DOHH2 (cell line): ENCODE results near the gene ATG14.

Source experiments
- H3F3A ChIP-seq: fragments of 200-600 bp; sonication (generic), shearing (Covaris generic); 2 replicates; pipeline ENCODE4 v1.6.0; 2016; ENCODE audit warnings: antibody characterized with exemption, mild to moderate bottlenecking; ENCODE audit not compliant: control insufficient read depth, insufficient read depth
- H3K27ac ChIP-seq: fragments of 200-600 bp; sonication (generic); 2 replicates; pipeline ENCODE4 v1.5.1; 2014; ENCODE audit warnings: low read depth, mild to moderate bottlenecking, low read length, moderate library complexity
- H3K27me3 ChIP-seq: fragments of 200-600 bp; sonication (generic); 2 replicates; pipeline ENCODE4 v1.6.1; 2014; ENCODE audit warnings: mild to moderate bottlenecking, low read length, mixed read lengths; ENCODE audit not compliant: control insufficient read depth
- H3K36me3 ChIP-seq: fragments of 200-600 bp; sonication (generic); 2 replicates; pipeline ENCODE4 v1.6.1; 2014; ENCODE audit warnings: mild to moderate bottlenecking, low read length, moderate library complexity, mixed read lengths; ENCODE audit not compliant: control insufficient read depth
- H3K4me1 ChIP-seq: fragments of 200-600 bp; sonication (generic); 2 replicates; pipeline ENCODE4 v1.6.1; 2014; ENCODE audit warnings: mild to moderate bottlenecking, low read length, mixed read lengths; ENCODE audit not compliant: control insufficient read depth
- H3K4me2 ChIP-seq: fragments of 200-600 bp; sonication (generic); 2 replicates; pipeline ENCODE4 v1.6.0; 2014; ENCODE audit warnings: mild to moderate bottlenecking, low read length, moderate library complexity
- H3K4me3 ChIP-seq: fragments of 200-600 bp; sonication (generic); 2 replicates; pipeline ENCODE4 v1.5.1; 2014; ENCODE audit warnings: mild to moderate bottlenecking, low read length, mixed read lengths
- H3K79me2 ChIP-seq: fragments of 200-600 bp; sonication (generic); 2 replicates; pipeline ENCODE4 v1.6.1; 2014; ENCODE audit warnings: mild to moderate bottlenecking, low read length, mixed read lengths; ENCODE audit not compliant: control insufficient read depth
- H3K9me2 ChIP-seq: fragments of 200-600 bp; sonication (generic); replicated peaks from 2 replicates; pipeline ENCODE4 v1.6.1; 2014; ENCODE audit warnings: mild to moderate bottlenecking, low read length, mixed read lengths; ENCODE audit not compliant: control insufficient read depth
- H3K9me3 ChIP-seq: fragments of 200-600 bp; sonication (generic); 2 replicates; pipeline ENCODE4 v1.6.1; 2014; ENCODE audit warnings: antibody characterized with exemption, low read length, mixed read lengths; ENCODE audit not compliant: control insufficient read depth, insufficient read depth
- H4K20me1 ChIP-seq: fragments of 200-600 bp; sonication (generic); 2 replicates; pipeline ENCODE4 v1.6.0; 2014; ENCODE audit warnings: low read depth, mild to moderate bottlenecking, antibody characterized with exemption, low read length, moderate library complexity; ENCODE audit not compliant: control insufficient read depth, insufficient read depth
- CTCF ChIP-seq: fragments of 200-600 bp; sonication (generic); IDR thresholded peaks from one replicate; pipeline ENCODE4 v1.5.1; 2014; ENCODE audit warnings: antibody characterized with exemption, mild to moderate bottlenecking, low read depth, low read length; ENCODE audit not compliant: poor library complexity, severe bottlenecking
- EZH2phosphoT487 ChIP-seq: fragments of 200-600 bp; sonication (generic); IDR thresholded peaks from 2 replicates; pipeline ENCODE4 v1.6.1; 2017; ENCODE audit warnings: borderline replicate concordance, mild to moderate bottlenecking, antibody characterized with exemption, low read length, moderate library complexity, mixed read lengths

ATG14 gene

GRCh38 chr14:55454264-55455002, 42.8 kb upstream of the ATG14 start:
- Histone ChIP-seq H3K4me3 (no peak overlapping the region), H3K9me3 (no peaks in the 10 kb centered on the region), H3K4me2 (no peak overlapping the region), H3F3A (no peaks in the 10 kb centered on the region), H3K27ac (no peak overlapping the region), H3K27me3 (peaks cover 11% of the 10 kb centered on the region), H3K79me2 (no peaks in the 10 kb centered on the region), H3K36me3 (no peaks in the 10 kb centered on the region), H3K4me1 (no peaks in the 10 kb centered on the region), H4K20me1 (no peaks in the 10 kb centered on the region), H3K9me2 (no peaks in the 10 kb centered on the region)
- no peak for TF ChIP-seq EZH2phosphoT487
- no peak for TF ChIP-seq CTCF

- H3K79me2 ChIP-seq, result no peaks in the 10 kb centered on the region
- no peaks in the 10 kb centered on the region for H3K36me3 ChIP-seq
- H3K9me2 ChIP-seq, result no peaks in the 10 kb centered on the region
- no peaks in the 10 kb centered on the region for H3K9me3 ChIP-seq
- H3K4me1 ChIP-seq, result no peaks in the 10 kb centered on the region
- TF ChIP-seq EZH2phosphoT487, result no peak
- TF ChIP-seq CTCF, result no peak
- H3K4me2 ChIP-seq, result no peak overlapping the region
- no peaks in the 10 kb centered on the region for H4K20me1 ChIP-seq
- H3K4me3 ChIP-seq, result no peak overlapping the region
- H3F3A ChIP-seq, result no peaks in the 10 kb centered on the region
- H3K27me3 ChIP-seq, result peaks cover 6% of the 10 kb centered on the region
- no peak overlapping the region for H3K27ac ChIP-seq
Measured at GRCh38 chr14:55451950-55452349, 40.3 kb upstream of the ATG14 start.

GRCh38 chr14:55451398-55451797, 39.8 kb upstream of the ATG14 start:
- no peaks in the 10 kb centered on the region for H3K4me1 ChIP-seq
- no peak overlapping the region for H3K27ac ChIP-seq
- H3K36me3 ChIP-seq, result no peaks in the 10 kb centered on the region
- no peak overlapping the region for H3K4me2 ChIP-seq
- H3K9me3 ChIP-seq, result no peaks in the 10 kb centered on the region
- TF ChIP-seq EZH2phosphoT487 (no peak), CTCF (no peak)
- no peaks in the 10 kb centered on the region for H4K20me1 ChIP-seq
- no peaks in the 10 kb centered on the region for H3K9me2 ChIP-seq
- no peak overlapping the region for H3K4me3 ChIP-seq
- H3F3A ChIP-seq, result no peaks in the 10 kb centered on the region
- H3K79me2 ChIP-seq, result no peaks in the 10 kb centered on the region
- peaks cover 6% of the 10 kb centered on the region for H3K27me3 ChIP-seq
